ENCODE measurements around the gene LRP2.

- TF ChIP-seq CTCF (conservative IDR thresholded peaks at IDR 0.05 in 1 of 2, IDR thresholded peaks at IDR 0.05 in 1 of 2; ENCODE audit: low read depth in 1 of 2, low read length in 2 of 2) (no peak), EZH2 (IDR thresholded peaks at IDR 0.05; ENCODE audit: low read length, missing control alignments) (no peak)
Observed at GRCh38 chr2:169159686-169160085, 202.6 kb downstream of the LRP2 start.
